WTC11 (cell line): Measurements from ENCODE around the gene PGBD5.

Experiments
- CBFB ChIP-seq: sonication (generic); formaldehyde crosslinking; IDR thresholded peaks from 2 replicates; pipeline ENCODE4 v1.8.1; 2022; ENCODE audit warnings: mild to moderate bottlenecking, low read depth, missing genetic modification reagents
- CTCF ChIP-seq: fragments of 200-600 bp; IDR thresholded peaks from 2 replicates; pipeline ENCODE4 v1.8.0; 2022; ENCODE audit warnings: antibody characterized with exemption
- FOXJ3 ChIP-seq: sonication (generic); formaldehyde crosslinking; IDR thresholded peaks from 2 replicates; pipeline ENCODE4 v1.9.0; 2021; ENCODE audit warnings: missing genetic modification reagents, mild to moderate bottlenecking, borderline replicate concordance
- GABPB1 ChIP-seq: sonication (generic); formaldehyde crosslinking; IDR thresholded peaks from 2 replicates; pipeline ENCODE4 v1.8.1; 2023; ENCODE audit warnings: mild to moderate bottlenecking, missing genetic modification reagents
- HMGA2 ChIP-seq: fragments of 250-450 bp; sonication (Bioruptor Pico); IDR thresholded peaks from 2 replicates; pipeline ENCODE4 v1.4.0; 2021; ENCODE audit warnings: mild to moderate bottlenecking, moderate library complexity
- JUN ChIP-seq: sonication (generic); formaldehyde crosslinking; IDR thresholded peaks from 2 replicates; pipeline ENCODE4 v1.8.0; 2023; ENCODE audit warnings: mild to moderate bottlenecking, missing genetic modification reagents
- MAX ChIP-seq: sonication (generic); formaldehyde crosslinking; IDR thresholded peaks from 2 replicates; pipeline ENCODE4 v1.8.0; 2022; ENCODE audit warnings: mild to moderate bottlenecking, missing genetic modification reagents
- TCF7 ChIP-seq: sonication (generic); formaldehyde crosslinking; IDR thresholded peaks from 2 replicates; pipeline ENCODE4 v1.8.0; 2022; ENCODE audit warnings: mild to moderate bottlenecking, low read depth, missing genetic modification reagents, moderate library complexity
- ZNF232 ChIP-seq: sonication (generic); formaldehyde crosslinking; IDR thresholded peaks from 2 replicates; pipeline ENCODE4 v1.8.0; 2022; ENCODE audit warnings: mild to moderate bottlenecking, missing genetic modification reagents
- ZNF423 ChIP-seq: fragments of 250-450 bp; sonication (Bioruptor Pico); IDR thresholded peaks from 2 replicates; pipeline ENCODE4 v2.1.2; 2022; ENCODE audit warnings: mild to moderate bottlenecking, moderate library complexity
- ZSCAN18 ChIP-seq: fragments of 250-450 bp; sonication (Bioruptor Pico); IDR thresholded peaks from 2 replicates; pipeline ENCODE4 v2.1.2; 2022; ENCODE audit warnings: mild to moderate bottlenecking, moderate library complexity

- TF ChIP-seq CTCF, result no peak
- no peak for TF ChIP-seq ZNF423 (CRISPR knock-in tag)
- TF ChIP-seq FOXJ3 (CRISPR knock-in tag), result no peak
- no peak for TF ChIP-seq TCF7 (CRISPR knock-in tag)
- no peak for TF ChIP-seq MAX
- no peak for TF ChIP-seq GABPB1 (CRISPR knock-in tag)
- TF ChIP-seq CBFB (CRISPR knock-in tag), result no peak
- TF ChIP-seq ZNF232 (CRISPR knock-in tag), result no peak
- TF ChIP-seq HMGA2 (CRISPR knock-in tag), result no peak
- no peak for TF ChIP-seq JUN
- TF ChIP-seq ZSCAN18 (CRISPR knock-in tag), result no peak
These were observed 118.9 kb downstream of the PGBD5 start for GRCh38 chr1:230307213-230307612.
